K562 (cell line): ENCODE measurements around the gene TRMT10B. TPM values are rescaled to one million over a fixed set of nuclear protein-coding genes. Genes with fewer than 3 reads are reported as not detected.
A peak's percentile ranks its signal among the peaks of the same experiment; 100 is the strongest.

ENCODE experiments used
- CSDE1 ChIP-seq, 2 experiments: fragments of 450-650 bp; IDR thresholded peaks; 2 replicates each; pipeline ENCODE4 v1.6.1; 2016; ENCODE audit warnings: mild to moderate bottlenecking in 1 of 2
- KLF10 ChIP-seq: fragments of 250-450 bp; sonication (Bioruptor Pico); IDR thresholded peaks from 2 replicates; pipeline ENCODE4 v1.6.1; 2021; ENCODE audit warnings: matching md5 sums
- NFXL1 ChIP-seq: fragments of 450-650 bp; formaldehyde crosslinking; IDR thresholded peaks from 2 replicates; pipeline ENCODE4 v1.4.0; 2021; ENCODE audit warnings: mild to moderate bottlenecking
- NKRF ChIP-seq: fragments of 450-650 bp; IDR thresholded peaks from 2 replicates; pipeline ENCODE4 v1.6.1; 2016; ENCODE audit warnings: borderline replicate concordance
- POLR2H ChIP-seq: IDR thresholded peaks from 2 replicates; pipeline ENCODE4 v1.6.1; 2016; ENCODE audit warnings: missing genetic modification characterization, low read depth, mild to moderate bottlenecking, control low read depth, missing compliant biosample characterization, moderate library complexity
- RERE ChIP-seq: sonication (generic); formaldehyde crosslinking; IDR thresholded peaks from 2 replicates; pipeline ENCODE4 v1.8.0; 2023; ENCODE audit warnings: missing genetic modification reagents, mild to moderate bottlenecking, borderline replicate concordance
- SPI1 ChIP-seq: IDR thresholded peaks from 2 replicates; pipeline ENCODE4 v1.6.1; 2011; ENCODE audit warnings: low read depth, low read length, control low read depth, borderline replicate concordance
- STAT6 ChIP-seq: sonication (generic); formaldehyde crosslinking; IDR thresholded peaks from 2 replicates; pipeline ENCODE4 v1.8.1; 2023; ENCODE audit warnings: mild to moderate bottlenecking, missing genetic modification reagents
- TEAD1 ChIP-seq, 2 experiments: fragments of 450-650 bp in 1 of 2; sonication (generic) in 1 of 2; formaldehyde crosslinking; IDR thresholded peaks; 2 replicates each; pipeline versions ENCODE4 v1.4.0 to v1.8.0; 2020 to 2022; ENCODE audit warnings: mild to moderate bottlenecking in 2 of 2, missing genetic modification reagents in 1 of 2
- polyA plus RNA-seq, 8 experiments: library from polyadenylated mRNA; depleted of rRNA in 4 of 8; stranded (reverse) in 5 of 8; unstranded in 3 of 8; fragments of >200 nt; fragmentation: Nextera tagmentation in 2 of 8; fragmentation: Illumina TruSeq in 1 of 8; extraction: Ambion mirVana in 2 of 8; extraction: Trizol in 1 of 8; gene quantifications; 2 replicates each; pipeline versions ENCODE4 v1.2.1 to v1.2.3, GENCODE V29; 2011 to 2014; ENCODE audit warnings: inconsistent platforms in 1 of 8, missing spikeins in 1 of 8
- total RNA-seq, 7 experiments: library from RNA; depleted of rRNA in 6 of 7; stranded (reverse); fragments of >200 nt in 6 of 7; fragmentation: Illumina TruSeq in 2 of 7; extraction: Trizol in 2 of 7; gene quantifications; 2 replicates each; pipeline versions ENCODE4 v1.2.1 to v1.2.3, GENCODE V29; 2011 to 2021; ENCODE audit warnings: low replicate concordance in 1 of 7
- TF ChIP-seq, protein P1 (sequence below): conservative IDR thresholded peaks from 2 replicates; pipeline ENCODE4 v1.6.1; 2011; ENCODE audit warnings: low read depth, mild to moderate bottlenecking, low read length; ENCODE audit not compliant: control insufficient read depth
- TF ChIP-seq, protein P2 (sequence below), 2 experiments: fragments of 450-650 bp in 1 of 2; IDR thresholded peaks; 2 replicates each; pipeline ENCODE4 v1.6.1; 2011 to 2017; ENCODE audit warnings: low read depth in 2 of 2, antibody characterized with exemption in 1 of 2, borderline replicate concordance in 1 of 2, low read length in 1 of 2, mild to moderate bottlenecking in 1 of 2, mixed read lengths in 1 of 2; ENCODE audit not compliant: control insufficient read depth in 1 of 2

The TRMT10B gene
- total and polyA plus RNA-seq, 9 of the 15 experiments (the other 6 are each of a cell fraction or from before 2014, with no cell fraction given) = 2.9 to 13.4 (median 7.0) TPM

DNA sequence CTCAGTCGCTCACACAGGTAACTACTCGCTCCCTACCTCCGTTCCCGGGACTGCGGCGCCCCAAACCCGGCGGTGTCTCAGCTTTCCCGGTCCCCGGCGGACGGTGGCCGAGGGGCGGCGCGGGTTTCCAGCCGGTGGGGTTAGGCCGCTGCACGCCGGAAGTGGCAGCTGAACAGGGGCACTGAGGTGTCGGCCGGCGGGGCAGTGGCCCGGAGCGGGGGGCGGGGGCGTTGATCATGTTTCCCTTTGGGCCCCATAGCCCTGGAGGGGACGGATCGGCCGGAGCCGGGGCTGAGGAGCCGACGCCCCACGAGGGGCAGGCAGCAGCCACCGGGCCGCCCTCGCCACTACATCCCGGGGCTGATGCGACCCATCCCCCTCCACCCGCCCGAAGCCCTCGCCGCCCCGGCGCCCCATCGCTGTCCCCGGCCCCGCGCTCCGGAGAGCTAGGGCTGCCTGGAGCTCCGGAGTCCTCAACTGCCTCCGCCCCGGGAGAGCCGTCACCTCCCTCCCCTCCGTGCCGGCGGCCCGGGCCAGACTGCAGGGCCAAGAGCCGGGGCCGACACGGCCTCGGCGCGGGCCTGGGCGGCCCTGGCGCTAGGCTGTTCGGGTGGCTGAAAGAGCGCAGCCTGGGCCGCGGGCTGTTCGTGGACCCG is 47.2 kb downstream of the TRMT10B start, which contains the start of gene DCAF10 (continued):
- TF ChIP-seq POLR2H (tag) = no peak
- TF ChIP-seq RERE (CRISPR knock-in tag) = peak; percentile 83; the same call in 1 of the 2 replicates
- peak; percentile 77 to 83 for TF ChIP-seq TEAD1 (CRISPR knock-in tag; IDR thresholded peaks at IDR 0.05)
- TF ChIP-seq, protein P1, sequence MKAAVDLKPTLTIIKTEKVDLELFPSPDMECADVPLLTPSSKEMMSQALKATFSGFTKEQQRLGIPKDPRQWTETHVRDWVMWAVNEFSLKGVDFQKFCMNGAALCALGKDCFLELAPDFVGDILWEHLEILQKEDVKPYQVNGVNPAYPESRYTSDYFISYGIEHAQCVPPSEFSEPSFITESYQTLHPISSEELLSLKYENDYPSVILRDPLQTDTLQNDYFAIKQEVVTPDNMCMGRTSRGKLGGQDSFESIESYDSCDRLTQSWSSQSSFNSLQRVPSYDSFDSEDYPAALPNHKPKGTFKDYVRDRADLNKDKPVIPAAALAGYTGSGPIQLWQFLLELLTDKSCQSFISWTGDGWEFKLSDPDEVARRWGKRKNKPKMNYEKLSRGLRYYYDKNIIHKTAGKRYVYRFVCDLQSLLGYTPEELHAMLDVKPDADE = peak; percentile 91
- TF ChIP-seq KLF10 (CRISPR knock-in tag) = no peak
- TF ChIP-seq SPI1 = no peak
- no peak; the same call in 1 of the 2 replicates for TF ChIP-seq NFXL1
- TF ChIP-seq STAT6 (CRISPR knock-in tag) = no peak
- TF ChIP-seq NKRF = no peak; the same call in 1 of the 2 replicates
- TF ChIP-seq CSDE1 (IDR thresholded peaks at IDR 0.05) = no peak; a peak in 1 of 4 replicates
- TF ChIP-seq, protein P2, sequence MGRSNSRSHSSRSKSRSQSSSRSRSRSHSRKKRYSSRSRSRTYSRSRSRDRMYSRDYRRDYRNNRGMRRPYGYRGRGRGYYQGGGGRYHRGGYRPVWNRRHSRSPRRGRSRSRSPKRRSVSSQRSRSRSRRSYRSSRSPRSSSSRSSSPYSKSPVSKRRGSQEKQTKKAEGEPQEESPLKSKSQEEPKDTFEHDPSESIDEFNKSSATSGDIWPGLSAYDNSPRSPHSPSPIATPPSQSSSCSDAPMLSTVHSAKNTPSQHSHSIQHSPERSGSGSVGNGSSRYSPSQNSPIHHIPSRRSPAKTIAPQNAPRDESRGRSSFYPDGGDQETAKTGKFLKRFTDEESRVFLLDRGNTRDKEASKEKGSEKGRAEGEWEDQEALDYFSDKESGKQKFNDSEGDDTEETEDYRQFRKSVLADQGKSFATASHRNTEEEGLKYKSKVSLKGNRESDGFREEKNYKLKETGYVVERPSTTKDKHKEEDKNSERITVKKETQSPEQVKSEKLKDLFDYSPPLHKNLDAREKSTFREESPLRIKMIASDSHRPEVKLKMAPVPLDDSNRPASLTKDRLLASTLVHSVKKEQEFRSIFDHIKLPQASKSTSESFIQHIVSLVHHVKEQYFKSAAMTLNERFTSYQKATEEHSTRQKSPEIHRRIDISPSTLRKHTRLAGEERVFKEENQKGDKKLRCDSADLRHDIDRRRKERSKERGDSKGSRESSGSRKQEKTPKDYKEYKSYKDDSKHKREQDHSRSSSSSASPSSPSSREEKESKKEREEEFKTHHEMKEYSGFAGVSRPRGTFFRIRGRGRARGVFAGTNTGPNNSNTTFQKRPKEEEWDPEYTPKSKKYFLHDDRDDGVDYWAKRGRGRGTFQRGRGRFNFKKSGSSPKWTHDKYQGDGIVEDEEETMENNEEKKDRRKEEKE (IDR thresholded peaks at IDR 0.05; ENCODE audit: borderline replicate concordance in 1 of 2, control insufficient read depth in 1 of 2, low read depth in 2 of 2, low read length in 1 of 2) = peak in 1 of 2 experiments; percentile 99; a peak in 2 of 4 replicates
